Central memory CD8-positive, alpha-beta T cell (primary cell): ENCODE measurements around the gene MYO9A.
"Not testable (repeated sequence)": the region's sequence is repeated elsewhere in the genome, so short reads cannot be mapped to it uniquely, and the experiment has no call there.

Experiments
- ATAC-seq: fragments of 150-1000 bp; cut with Tn5 transposase; replicated peaks from 2 replicates; pipeline ENCODE4 v1.10.0; 2022; ENCODE audit warnings: mild to moderate bottlenecking, moderate FRiP score, moderate number of reproducible peaks; ENCODE audit not compliant: poor library complexity, severe bottlenecking; ENCODE audit errors: extremely low read depth
- DNase-seq, 2 donors: peaks; one replicate each; pipeline ENCODE4 v3.0.0; 2021; ENCODE audit warnings: low spot score in 2 of 2
- H3K27ac Mint-ChIP-seq: one replicate; pipeline ENCODE4 v1.8.0; 2022; ENCODE audit warnings: low read depth, mild to moderate bottlenecking, moderate library complexity, mixed read lengths
- H3K27me3 Mint-ChIP-seq: one replicate; pipeline ENCODE4 v1.8.0; 2022; ENCODE audit warnings: mixed read lengths
- H3K36me3 Mint-ChIP-seq: one replicate; pipeline ENCODE4 v1.8.0; 2022; ENCODE audit warnings: mild to moderate bottlenecking, moderate library complexity, mixed read lengths; ENCODE audit not compliant: insufficient read depth
- H3K4me1 Mint-ChIP-seq: one replicate; pipeline ENCODE4 v1.8.0; 2022; ENCODE audit warnings: mixed read lengths
- H3K4me3 Mint-ChIP-seq: one replicate; pipeline ENCODE4 v1.8.0; 2022; ENCODE audit warnings: mild to moderate bottlenecking, moderate library complexity, mixed read lengths
- H3K9me3 Mint-ChIP-seq: one replicate; pipeline ENCODE4 v1.8.0; 2022; ENCODE audit warnings: mixed read lengths

Gene MYO9A

DNA sequence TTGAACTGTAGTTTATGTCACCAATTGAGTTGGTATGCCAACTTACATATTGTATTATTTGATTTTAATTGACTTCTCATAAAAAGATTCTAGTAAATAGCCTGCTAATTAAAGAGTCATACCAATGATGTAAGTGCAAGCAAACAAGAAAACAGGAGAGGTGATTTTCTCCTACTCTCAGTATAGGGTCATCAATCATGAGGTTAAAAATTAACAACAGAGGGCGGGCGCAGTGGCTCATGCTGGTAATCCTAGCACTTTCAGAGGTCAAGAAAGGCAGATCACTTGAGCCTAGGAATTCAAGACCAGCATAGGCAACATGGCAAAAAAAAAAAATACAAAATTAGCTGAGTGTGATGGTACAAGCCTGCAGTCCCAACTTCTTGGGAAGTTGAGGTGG, 108.7 kb downstream of the MYO9A start:
- H3K27ac Mint-ChIP-seq = no peak overlapping the region
- ATAC-seq = no peak

GRCh38 chr15:72006382-72006781, 111.6 kb downstream of the MYO9A start:
- Mint-ChIP-seq H3K27ac (no peak overlapping the region), H3K4me1 (no peaks in the 10 kb centered on the region), H3K4me3 (no peak overlapping the region), H3K36me3 (peaks cover 16% of the 10 kb centered on the region), H3K9me3 (no peaks in the 10 kb centered on the region), H3K27me3 (no peaks in the 10 kb centered on the region)
- ATAC-seq (no peak), DNase-seq (no peak)

More for the DNA sequence above, 108.7 kb downstream of the MYO9A start:
- H3K27me3 Mint-ChIP-seq = no peaks in the 10 kb centered on the region
- H3K9me3 Mint-ChIP-seq = no peaks in the 10 kb centered on the region
- H3K36me3 Mint-ChIP-seq = peaks cover 9% of the 10 kb centered on the region
- no peak for DNase-seq
- no peaks in the 10 kb centered on the region for H3K4me1 Mint-ChIP-seq
- H3K4me3 Mint-ChIP-seq = no peak overlapping the region

GRCh38 chr15:72005483-72005882, 112.5 kb downstream of the MYO9A start:
- no peak overlapping the region for H3K27ac Mint-ChIP-seq
- ATAC-seq (no peak), DNase-seq (no peak)
- no peaks in the 10 kb centered on the region for H3K9me3 Mint-ChIP-seq
- H3K36me3 Mint-ChIP-seq = peaks cover 18% of the 10 kb centered on the region
- no peaks in the 10 kb centered on the region for H3K27me3 Mint-ChIP-seq
- H3K4me1 Mint-ChIP-seq = no peaks in the 10 kb centered on the region
- H3K4me3 Mint-ChIP-seq = no peak overlapping the region

- Mint-ChIP-seq H3K27me3 (no peaks in the 10 kb centered on the region), H3K36me3 (peaks cover 29% of the 10 kb centered on the region), H3K27ac (no peak overlapping the region), H3K4me1 (no peaks in the 10 kb centered on the region), H3K4me3 (no peak overlapping the region), H3K9me3 (no peaks in the 10 kb centered on the region)
- no peak for ATAC-seq
- no peak for DNase-seq
These were observed 118.1 kb downstream of the MYO9A start for GRCh38 chr15:71999807-72000206.

DNA sequence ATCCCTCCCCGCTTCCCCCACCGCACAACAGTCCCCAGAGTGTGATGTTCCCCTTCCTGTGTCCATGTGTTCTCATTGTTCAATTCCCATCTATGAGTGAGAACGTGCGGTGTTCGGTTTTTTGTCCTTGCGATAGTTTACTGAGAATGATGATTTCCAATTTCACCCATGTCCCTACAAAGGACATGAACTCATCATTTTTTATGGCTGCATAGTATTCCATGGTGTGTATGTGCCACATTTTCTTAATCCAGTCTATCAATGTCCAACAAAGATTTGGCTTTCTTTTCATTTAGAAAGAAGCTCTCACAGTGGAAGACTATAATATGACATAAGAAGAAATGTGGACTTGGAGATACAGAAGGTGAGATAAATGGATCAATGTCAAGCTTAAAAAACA, 119.2 kb downstream of the MYO9A start:
- H3K27ac Mint-ChIP-seq, DNase-seq, ATAC-seq, H3K9me3 Mint-ChIP-seq, H3K4me1 Mint-ChIP-seq, H3K27me3 Mint-ChIP-seq, H3K4me3 Mint-ChIP-seq: not testable (repeated sequence)
- peaks cover 29% of the 10 kb centered on the region for H3K36me3 Mint-ChIP-seq

GRCh38 chr15:71997691-71998090, 120.3 kb downstream of the MYO9A start:
- Mint-ChIP-seq H3K4me3 (no peak overlapping the region), H3K36me3 (peaks cover 33% of the 10 kb centered on the region), H3K27me3 (no peaks in the 10 kb centered on the region), H3K9me3 (no peaks in the 10 kb centered on the region), H3K27ac (no peak overlapping the region), H3K4me1 (no peaks in the 10 kb centered on the region)
- ATAC-seq (no peak), DNase-seq (no peak)

DNA sequence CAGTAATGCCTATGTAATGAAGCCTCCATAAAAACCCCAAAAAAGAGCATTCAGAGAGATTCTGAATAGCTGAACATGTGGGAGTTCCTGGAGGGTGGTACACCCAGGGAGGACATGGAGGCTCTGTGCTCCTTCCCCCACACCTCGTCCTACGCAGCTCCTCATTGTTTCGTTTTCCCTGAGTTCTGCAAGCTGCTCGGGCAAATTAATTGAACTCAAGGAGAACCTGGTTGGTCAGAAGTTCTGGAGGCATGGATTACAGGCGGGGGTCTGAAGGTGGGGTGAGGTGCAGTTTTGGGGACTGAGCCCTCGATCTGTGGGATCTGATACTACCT, 142.2 kb downstream of the MYO9A start:
- H3K9me3 Mint-ChIP-seq = no peaks in the 10 kb centered on the region
- H3K27me3 Mint-ChIP-seq = no peaks in the 10 kb centered on the region
- no peak overlapping the region for H3K27ac Mint-ChIP-seq
- H3K36me3 Mint-ChIP-seq = peaks cover 14% of the 10 kb centered on the region
- peaks cover 4% of the 10 kb centered on the region for H3K4me1 Mint-ChIP-seq
- ATAC-seq (no peak), DNase-seq (no peak)
- no peak overlapping the region for H3K4me3 Mint-ChIP-seq

- Mint-ChIP-seq H3K9me3 (no peaks in the 10 kb centered on the region), H3K27ac (no peak overlapping the region), H3K4me1 (peaks cover 4% of the 10 kb centered on the region), H3K27me3 (no peaks in the 10 kb centered on the region), H3K36me3 (peaks cover 12% of the 10 kb centered on the region), H3K4me3 (no peak overlapping the region)
- DNase-seq (no peak), ATAC-seq (no peak)
These were observed 143.7 kb downstream of the MYO9A start for GRCh38 chr15:71974211-71974610.

GRCh38 chr15:71973366-71973765, 144.6 kb downstream of the MYO9A start:
- DNase-seq (no peak), ATAC-seq (no peak)
- no peak overlapping the region for H3K4me3 Mint-ChIP-seq
- no peaks in the 10 kb centered on the region for H3K27me3 Mint-ChIP-seq
- no peak overlapping the region for H3K27ac Mint-ChIP-seq
- no peaks in the 10 kb centered on the region for H3K9me3 Mint-ChIP-seq
- H3K4me1 Mint-ChIP-seq = peaks cover 4% of the 10 kb centered on the region
- H3K36me3 Mint-ChIP-seq = peaks cover 10% of the 10 kb centered on the region

DNA sequence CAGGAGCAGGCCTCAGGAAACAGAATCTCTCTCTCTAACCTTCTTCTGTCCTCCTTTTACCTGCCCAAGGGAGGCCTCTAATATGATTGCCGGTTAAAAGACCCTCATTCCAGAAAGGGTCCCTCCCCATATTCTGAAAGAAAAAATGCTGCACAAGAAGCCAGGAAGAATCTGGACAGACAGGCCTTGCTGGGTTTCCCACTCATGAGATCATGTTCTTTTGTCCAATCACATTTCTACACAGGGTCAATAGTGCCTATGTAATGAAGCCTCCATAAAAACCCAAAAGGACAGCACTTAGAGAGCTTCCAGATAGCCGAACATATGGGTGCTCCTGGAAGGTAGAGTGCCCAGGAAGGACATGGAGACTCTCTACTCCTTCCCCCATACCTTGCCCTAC, 146.0 kb downstream of the MYO9A start:
- Mint-ChIP-seq H3K4me3 (no peak overlapping the region), H3K27ac (no peak overlapping the region), H3K9me3 (no peaks in the 10 kb centered on the region), H3K4me1 (peaks cover 4% of the 10 kb centered on the region), H3K27me3 (no peaks in the 10 kb centered on the region), H3K36me3 (peaks cover 9% of the 10 kb centered on the region)
- DNase-seq (no peak), ATAC-seq (no peak)

DNA sequence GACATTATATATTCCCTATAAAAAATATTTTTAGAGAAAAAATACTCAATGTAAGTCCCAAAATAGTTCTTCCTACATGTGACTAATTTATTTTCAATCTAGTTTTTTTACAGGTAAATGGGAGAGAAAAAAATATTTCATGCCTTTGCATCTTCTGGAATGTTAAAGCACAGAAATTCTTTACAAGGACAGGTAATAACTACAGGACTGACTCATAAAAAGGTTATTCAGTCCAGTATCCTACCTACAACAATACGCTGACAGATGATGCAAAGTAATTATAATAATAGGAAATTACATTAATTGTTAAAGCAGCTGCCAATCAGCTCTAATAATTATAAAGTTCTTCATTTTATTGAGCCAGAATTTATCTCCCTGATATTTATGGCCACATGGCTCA, 147.5 kb downstream of the MYO9A start:
- Mint-ChIP-seq H3K27ac (no peak overlapping the region), H3K9me3 (no peaks in the 10 kb centered on the region), H3K36me3 (peaks cover 8% of the 10 kb centered on the region), H3K4me1 (peaks cover 4% of the 10 kb centered on the region), H3K4me3 (no peak overlapping the region), H3K27me3 (no peaks in the 10 kb centered on the region)
- no peak for DNase-seq
- ATAC-seq = no peak

DNA sequence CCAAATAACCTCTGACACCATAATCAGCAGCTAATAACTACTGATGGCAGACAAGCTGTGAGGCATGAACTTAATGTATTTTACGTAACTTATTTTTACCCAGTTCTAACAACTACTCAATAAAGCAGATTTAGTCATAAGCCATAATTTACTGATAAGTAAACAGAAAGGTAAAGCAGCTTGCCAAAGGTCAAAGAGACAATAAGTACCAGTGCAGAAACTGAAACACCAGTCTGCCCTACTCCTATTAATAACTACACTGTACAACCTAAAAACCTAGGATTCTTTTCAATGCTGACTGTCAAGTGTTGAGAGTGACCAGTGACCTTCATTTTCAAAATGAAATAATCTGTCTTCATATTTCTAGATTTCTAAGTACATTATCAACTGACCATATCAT, 155.4 kb downstream of the MYO9A start:
- H3K4me1 Mint-ChIP-seq = no peaks in the 10 kb centered on the region
- no peaks in the 10 kb centered on the region for H3K9me3 Mint-ChIP-seq
- no peak overlapping the region for H3K27ac Mint-ChIP-seq
- H3K4me3 Mint-ChIP-seq = no peak overlapping the region
- no peak for DNase-seq
- ATAC-seq = no peak
- peaks cover 13% of the 10 kb centered on the region for H3K36me3 Mint-ChIP-seq
- no peaks in the 10 kb centered on the region for H3K27me3 Mint-ChIP-seq

- Mint-ChIP-seq H3K9me3 (no peaks in the 10 kb centered on the region), H3K36me3 (peaks cover 8% of the 10 kb centered on the region), H3K4me1 (no peaks in the 10 kb centered on the region), H3K27me3 (no peaks in the 10 kb centered on the region), H3K27ac (no peak overlapping the region), H3K4me3 (no peak overlapping the region)
- no peak for ATAC-seq
- no peak for DNase-seq
These were observed 160.9 kb downstream of the MYO9A start for GRCh38 chr15:71957026-71957425.

DNA sequence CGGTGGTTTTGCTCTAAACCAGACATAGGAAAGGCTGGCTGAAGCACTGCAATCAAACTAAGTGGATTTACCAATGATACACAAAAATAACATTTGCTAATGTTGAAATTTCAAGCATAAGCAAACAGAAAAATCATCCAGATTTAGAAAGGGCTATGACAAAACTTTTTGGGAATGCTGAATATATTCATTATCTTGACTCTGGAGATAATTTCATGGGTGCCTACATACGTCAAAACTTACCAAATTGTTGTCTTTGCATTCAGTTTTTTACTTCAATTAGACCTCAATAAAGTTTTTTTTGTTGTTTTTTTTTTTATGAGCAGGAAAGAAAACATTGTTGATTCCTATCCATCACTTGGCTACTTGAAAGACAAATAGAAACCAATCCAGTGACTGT, 166.8 kb downstream of the MYO9A start:
- Mint-ChIP-seq H3K4me1 (no peaks in the 10 kb centered on the region), H3K4me3 (no peak overlapping the region)
- no peak for DNase-seq

More for the DNA sequence above, 166.8 kb downstream of the MYO9A start:
- Mint-ChIP-seq H3K36me3 (no peaks in the 10 kb centered on the region), H3K9me3 (no peaks in the 10 kb centered on the region), H3K27ac (no peak overlapping the region), H3K27me3 (no peaks in the 10 kb centered on the region)
- ATAC-seq = no peak
